Measurements from ENCODE around the gene MINAR1.

Gene MINAR1

GRCh38 chr15:79453446-79453845, 21.3 kb downstream of the MINAR1 start:
- no peak for TF ChIP-seq CTCF (IDR thresholded peaks at IDR 0.05; ENCODE audit: low read length, missing control alignments)
- DNase-seq (ENCODE audit: low read depth): no peak

GRCh38 chr15:79454063-79454462, 21.9 kb downstream of the MINAR1 start:
- TF ChIP-seq CTCF (IDR thresholded peaks at IDR 0.05; ENCODE audit: low read length, missing control alignments): no peak
- H3K4me3 ChIP-seq (replicated peaks; ENCODE audit: low read depth, low read length): no peak overlapping the region
- DNase-seq (ENCODE audit: low read depth): no peak

More at GRCh38 chr15:79453446-79453845, 21.3 kb downstream of the MINAR1 start:
- no peak overlapping the region for H3K4me3 ChIP-seq (replicated peaks; ENCODE audit: low read depth, low read length)

GRCh38 chr15:79455361-79455760, 23.2 kb downstream of the MINAR1 start:
- DNase-seq (ENCODE audit: low read depth): no peak
- TF ChIP-seq CTCF (IDR thresholded peaks at IDR 0.05; ENCODE audit: low read length, missing control alignments): no peak
- H3K4me3 ChIP-seq (replicated peaks; ENCODE audit: low read depth, low read length): no peak overlapping the region

GRCh38 chr15:79455943-79456342, 23.8 kb downstream of the MINAR1 start:
- TF ChIP-seq CTCF (IDR thresholded peaks at IDR 0.05; ENCODE audit: low read length, missing control alignments): no peak
- DNase-seq (ENCODE audit: low read depth): no peak

GRCh38 chr15:79458491-79458890, 26.4 kb downstream of the MINAR1 start:
- H3K4me3 ChIP-seq (replicated peaks; ENCODE audit: low read depth, low read length): no peak overlapping the region
- no peak for DNase-seq (ENCODE audit: low read depth)

More at GRCh38 chr15:79455943-79456342, 23.8 kb downstream of the MINAR1 start:
- H3K4me3 ChIP-seq (replicated peaks; ENCODE audit: low read depth, low read length): no peak overlapping the region

GRCh38 chr15:79459666-79460065, 27.5 kb downstream of the MINAR1 start:
- no peak for TF ChIP-seq CTCF (IDR thresholded peaks at IDR 0.05; ENCODE audit: low read length, missing control alignments)
- no peak for DNase-seq (ENCODE audit: low read depth)
- H3K4me3 ChIP-seq (replicated peaks; ENCODE audit: low read depth, low read length): no peak overlapping the region

More at GRCh38 chr15:79458491-79458890, 26.4 kb downstream of the MINAR1 start:
- no peak for TF ChIP-seq CTCF (IDR thresholded peaks at IDR 0.05; ENCODE audit: low read length, missing control alignments)

- H3K4me3 ChIP-seq (replicated peaks; ENCODE audit: low read depth, low read length): no peak overlapping the region
- no peak for DNase-seq (ENCODE audit: low read depth)
- no peak for TF ChIP-seq CTCF (IDR thresholded peaks at IDR 0.05; ENCODE audit: low read length, missing control alignments)
Observed at GRCh38 chr15:79463043-79463780, 31.1 kb downstream of the MINAR1 start.

All from fibroblast of pulmonary artery (primary cell).